IMR-90 (cell line): Measurements from ENCODE around the gene CPSF2. TPM values are rescaled to one million over a fixed set of nuclear protein-coding genes. Genes with fewer than 3 reads are reported as not detected.

ENCODE experiments used
- ATAC-seq: fragments of 200-7000 bp; cut with Tn5 transposase; 2 replicates; pipeline ENCODE4 v1.9.1; 2020; ENCODE audit warnings: low read depth, mild to moderate bottlenecking, moderate library complexity
- BruUV-seq: library from RNA; stranded (reverse); fragments of 400-500 nt; replicated peaks from 2 replicates; lab custom pipeline; 2021; lab: Mats Ljungman, UMichigan
- CTCF ChIA-PET: fragments of 300-600 bp; formaldehyde crosslinking; extraction: SDS; loops from one replicate; lab custom pipeline; 2021; ENCODE audit warnings: antibody characterized with exemption; lab: Yijun Ruan, JAX
- POLR2A ChIA-PET: fragments of 300-600 bp; sonication (Branson Sonifier 250); formaldehyde crosslinking; loops from one replicate; lab custom pipeline; 2022; ENCODE audit warnings: antibody characterized with exemption; ENCODE audit not compliant: unreplicated experiment; lab: Charles Lee
- DNase-seq: peaks from one replicate; pipeline ENCODE4 v3.0.0; 2013
- H2AFZ ChIP-seq: replicated peaks from 2 replicates; pipeline ENCODE3; 2013; ENCODE audit warnings: low read length, mild to moderate bottlenecking; ENCODE audit not compliant: poor library complexity
- H2AK5ac ChIP-seq: 2 replicates; pipeline ENCODE4 v1.6.1; 2013; ENCODE audit warnings: low read depth, low read length, inconsistent platforms
- H2AK9ac ChIP-seq: replicated peaks from 2 replicates; pipeline ENCODE3; 2013; ENCODE audit warnings: mild to moderate bottlenecking, low read depth, low read length, moderate library complexity; ENCODE audit not compliant: poor library complexity
- H2BK120ac ChIP-seq: 2 replicates; pipeline ENCODE4 v1.6.1; 2013; ENCODE audit warnings: low read depth, low read length, inconsistent platforms
- H2BK15ac ChIP-seq: 3 replicates; pipeline ENCODE4 v1.6.1; 2013; ENCODE audit warnings: low read depth, low read length, inconsistent platforms
- H2BK20ac ChIP-seq: 2 replicates; pipeline ENCODE4 v1.6.1; 2013; ENCODE audit warnings: low read depth, mild to moderate bottlenecking, inconsistent platforms, low read length, moderate library complexity
- H2BK5ac ChIP-seq: 2 replicates; pipeline ENCODE4 v1.6.1; 2013; ENCODE audit warnings: mild to moderate bottlenecking, low read depth, low read length, inconsistent platforms; ENCODE audit not compliant: poor library complexity, severe bottlenecking
- H3K14ac ChIP-seq: replicated peaks from 2 replicates; pipeline ENCODE4 v1.6.1; 2013; ENCODE audit warnings: low read depth, low read length, inconsistent platforms
- H3K18ac ChIP-seq: 2 replicates; pipeline ENCODE4 v1.6.1; 2013; ENCODE audit warnings: low read depth, low read length, control low read depth
- H3K23ac ChIP-seq: 2 replicates; pipeline ENCODE4 v1.6.1; 2013; ENCODE audit warnings: low read depth, low read length, inconsistent platforms
- H3K27ac ChIP-seq: 2 replicates; pipeline ENCODE4 v1.5.1; 2013; ENCODE audit warnings: mild to moderate bottlenecking, control low read depth, low read length; ENCODE audit not compliant: insufficient read depth
- H3K27me3 ChIP-seq: 2 replicates; pipeline ENCODE4 v1.6.1; 2013; ENCODE audit warnings: low read length; ENCODE audit not compliant: control insufficient read depth, insufficient read depth
- H3K36me3 ChIP-seq: 2 replicates; pipeline ENCODE4 v1.6.1; 2013; ENCODE audit warnings: low read length, mixed read lengths; ENCODE audit not compliant: control insufficient read depth, insufficient read depth
- H3K4ac ChIP-seq: 2 replicates; pipeline ENCODE4 v1.6.1; 2013; ENCODE audit warnings: low read depth, low read length, inconsistent platforms
- H3K4me1 ChIP-seq: 2 replicates; pipeline ENCODE4 v1.6.1; 2013; ENCODE audit warnings: low read length, mixed read lengths; ENCODE audit not compliant: control insufficient read depth, insufficient read depth
- H3K4me2 ChIP-seq: 2 replicates; pipeline ENCODE4 v1.6.1; 2013; ENCODE audit warnings: low read depth, mild to moderate bottlenecking, control low read depth, low read length, moderate library complexity
- H3K4me3 ChIP-seq: 2 replicates; pipeline ENCODE4 v1.5.1; 2013; ENCODE audit warnings: low read depth, mild to moderate bottlenecking, control low read depth, low read length, moderate library complexity; ENCODE audit not compliant: insufficient read depth
- H3K56ac ChIP-seq: 2 replicates; pipeline ENCODE4 v1.6.1; 2013; ENCODE audit warnings: low read length, inconsistent platforms; ENCODE audit not compliant: insufficient read depth; ENCODE audit errors: extremely low read depth
- H3K79me1 ChIP-seq, 2 experiments: 2 replicates each; pipeline ENCODE4 v1.6.1; 2013; ENCODE audit warnings: low read length in 2 of 2, inconsistent platforms in 1 of 2, low read depth in 1 of 2
- H3K9ac ChIP-seq: 2 replicates; pipeline ENCODE4 v1.6.1; 2013; ENCODE audit warnings: low read depth, low read length, control low read depth
- H3K9me1 ChIP-seq: 2 replicates; pipeline ENCODE4 v1.6.1; 2013; ENCODE audit warnings: low read length, inconsistent platforms; ENCODE audit not compliant: insufficient read depth
- H3K9me3 ChIP-seq: 2 replicates; pipeline ENCODE4 v1.6.1; 2013; ENCODE audit warnings: low read length; ENCODE audit not compliant: control insufficient read depth, insufficient read depth
- H4K20me1 ChIP-seq: 2 replicates; pipeline ENCODE4 v1.6.1; 2013; ENCODE audit warnings: low read length, inconsistent platforms; ENCODE audit not compliant: insufficient read depth
- H4K5ac ChIP-seq: 2 replicates; pipeline ENCODE4 v1.6.1; 2013; ENCODE audit warnings: mild to moderate bottlenecking, low read depth, low read length, control low read depth
- H4K8ac ChIP-seq, 2 experiments: 2 replicates each; pipeline ENCODE4 v1.6.1; 2013; ENCODE audit warnings: low read depth in 2 of 2, low read length in 2 of 2, control low read depth in 1 of 2, inconsistent platforms in 1 of 2
- H4K91ac ChIP-seq: 2 replicates; pipeline ENCODE4 v1.6.1; 2013; ENCODE audit warnings: low read depth, low read length, inconsistent platforms; ENCODE audit not compliant: insufficient read depth
- CEBPB ChIP-seq: IDR thresholded peaks from 2 replicates; pipeline ENCODE4 v1.6.1; 2012; ENCODE audit warnings: low read depth, low read length, improper control_type of control experiment
- FOS ChIP-seq: fragments of 150-350 bp; IDR thresholded peaks from 2 replicates; pipeline ENCODE4 v1.6.1; 2016; ENCODE audit warnings: low read depth, low read length
- MAFK ChIP-seq: IDR thresholded peaks from 2 replicates; pipeline ENCODE4 v1.6.1; 2012; ENCODE audit warnings: low read depth, low read length, improper control_type of control experiment
- MAZ ChIP-seq: IDR thresholded peaks from 2 replicates; pipeline ENCODE4 v1.6.1; 2012; ENCODE audit warnings: low read depth, mild to moderate bottlenecking, low read length, improper control_type of control experiment, moderate library complexity, borderline replicate concordance
- POLR2A ChIP-seq: IDR thresholded peaks from 2 replicates; pipeline ENCODE4 v1.6.1; 2012; ENCODE audit warnings: mild to moderate bottlenecking, low read depth, low read length
- RCOR1 ChIP-seq: IDR thresholded peaks from 2 replicates; pipeline ENCODE4 v1.6.1; 2012; ENCODE audit warnings: mild to moderate bottlenecking, low read length, improper control_type of control experiment; ENCODE audit not compliant: insufficient replicate concordance
- RFX5 ChIP-seq: IDR thresholded peaks from 2 replicates; pipeline ENCODE4 v1.8.0; 2012; ENCODE audit warnings: low read depth, mild to moderate bottlenecking, low read length, moderate library complexity
- SMC3 ChIP-seq: fragments of 150-350 bp; IDR thresholded peaks from 2 replicates; pipeline ENCODE4 v1.6.1; 2016; ENCODE audit warnings: low read depth, mild to moderate bottlenecking, antibody characterized with exemption, low read length, moderate library complexity
- WGBS, 2 experiments: methylation state at CpG; one replicate each; pipeline versions ENCODE4 v1.1.5 to v1.1.7; 2013; ENCODE audit warnings: missing lambda C conversion rate in 2 of 2; ENCODE audit not compliant: insufficient read length in 1 of 2; ENCODE audit errors: extremely low coverage in 2 of 2; 5-methylcytosine and 5-hydroxymethylcytosine counted together
- dilution Hi-C: fragments of 300-500 bp; cut with HindIII; formaldehyde crosslinking; loops from one replicate; pipeline ENCODE4 v1.14.3; 2018; ENCODE audit warnings: low sequenced_read_pairs; ENCODE audit not compliant: unreplicated experiment
- in situ Hi-C: fragments of 300-500 bp; cut with MboI; formaldehyde crosslinking; loops from 3 replicates; pipeline ENCODE4 v1.14.3; 2019; ENCODE audit warnings: low sequenced_read_pairs, inconsistent platforms, mixed read lengths
- intact Hi-C: fragments of 100-400 bp; cut with micrococcal nuclease; formaldehyde crosslinking; loops from 2 replicates; pipeline ENCODE4 v1.10.0; 2022
- polyA plus RNA-seq, 3 experiments: library from polyadenylated mRNA; depleted of rRNA; stranded (reverse); fragments of >200 nt; gene quantifications; 2 replicates each; pipeline ENCODE4 v1.2.3, GENCODE V29; 2012; ENCODE audit warnings: low replicate concordance in 1 of 3
- total RNA-seq: library from RNA; depleted of rRNA; stranded (reverse); fragments of >200 nt; gene quantifications from 2 replicates; pipeline ENCODE4 v1.2.3, GENCODE V29; 2012
- TF ChIP-seq, protein P1 (sequence below): fragments of 150-350 bp; IDR thresholded peaks from 2 replicates; pipeline ENCODE4 v1.6.1; 2016; ENCODE audit warnings: low read depth, mild to moderate bottlenecking, low read length, moderate library complexity, borderline replicate concordance
- TF ChIP-seq, protein P2 (sequence below): fragments of 150-350 bp; IDR thresholded peaks from 2 replicates; pipeline ENCODE4 v1.6.1; 2017; ENCODE audit warnings: mild to moderate bottlenecking, antibody characterized with exemption, low read length, low read depth

The CPSF2 gene
- total and polyA plus RNA-seq, 2 of the 4 experiments (the other 2 are of a cell fraction) = 18.5 to 30.6 TPM

DNA sequence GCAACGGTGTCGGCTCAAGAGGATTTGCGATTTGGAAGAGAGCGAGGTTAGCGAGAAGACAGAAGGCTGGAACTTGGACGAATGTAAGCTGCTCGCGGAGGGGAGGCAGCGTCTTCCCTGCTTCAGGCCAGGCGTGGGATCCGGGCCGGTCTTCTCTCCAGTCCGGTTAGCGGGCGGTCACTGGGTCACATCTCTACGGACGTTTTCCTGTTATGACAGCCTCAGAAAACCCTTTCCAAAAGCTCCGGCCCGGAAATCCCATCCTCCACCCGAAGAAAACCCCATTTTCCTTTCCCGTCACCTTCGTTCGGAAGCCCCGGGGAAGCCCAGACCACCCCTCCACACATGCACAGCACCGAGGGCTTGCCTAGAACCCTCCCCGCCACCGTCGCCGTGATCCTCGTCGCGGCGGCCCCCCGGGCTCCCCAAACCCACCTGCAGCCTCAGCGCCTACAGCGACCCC lies 531 bp upstream of the CPSF2 start:
- Histone ChIP-seq H2BK15ac (no peak overlapping the region), H3K27ac (peak overlapping the region; percentile 98), H4K5ac (peak overlapping the region; percentile 13), H4K20me1 (no peaks in the 10 kb centered on the region; the same call in 1 of the 2 replicates), H3K14ac (peak overlapping the region; percentile 2), H2BK5ac (peak overlapping the region; percentile 51), H3K27me3 (no peaks in the 10 kb centered on the region), H3K9me1 (no peaks in the 10 kb centered on the region; the same call in 1 of the 2 replicates), H2BK20ac (no peak overlapping the region), H3K9me3 (no peaks in the 10 kb centered on the region), H3K4ac (peak overlapping the region; percentile 99), H4K8ac (peak overlapping the region in 1 of 2 experiments; percentile 98; a peak in 2 of 4 replicates), H2AK5ac (peak overlapping the region; percentile 2; the same call in 1 of the 2 replicates), H2AK9ac (peak overlapping the region; percentile 97), H3K9ac (peak overlapping the region; percentile 97), H3K18ac (peak overlapping the region; percentile 24), H3K4me2 (peak overlapping the region; percentile 65), H3K79me1 (peaks cover 24 to 67% of the 10 kb centered on the region in 2 experiments), H3K4me1 (peaks cover 2% of the 10 kb centered on the region; the same call in 1 of the 2 replicates), H2BK120ac (peak overlapping the region; percentile 96), H3K23ac (peak overlapping the region; percentile 4; the same call in 1 of the 2 replicates), H3K56ac (peak overlapping the region; percentile 93), H4K91ac (peak overlapping the region; percentile 46), H2AFZ (peak overlapping the region; percentile 100), H3K36me3 (peaks cover 3% of the 10 kb centered on the region; the same call in 1 of the 2 replicates), H3K4me3 (peak overlapping the region; percentile 95)
- no peak for TF ChIP-seq SMC3
- TF ChIP-seq MAFK = no peak
- TF ChIP-seq, protein P1, sequence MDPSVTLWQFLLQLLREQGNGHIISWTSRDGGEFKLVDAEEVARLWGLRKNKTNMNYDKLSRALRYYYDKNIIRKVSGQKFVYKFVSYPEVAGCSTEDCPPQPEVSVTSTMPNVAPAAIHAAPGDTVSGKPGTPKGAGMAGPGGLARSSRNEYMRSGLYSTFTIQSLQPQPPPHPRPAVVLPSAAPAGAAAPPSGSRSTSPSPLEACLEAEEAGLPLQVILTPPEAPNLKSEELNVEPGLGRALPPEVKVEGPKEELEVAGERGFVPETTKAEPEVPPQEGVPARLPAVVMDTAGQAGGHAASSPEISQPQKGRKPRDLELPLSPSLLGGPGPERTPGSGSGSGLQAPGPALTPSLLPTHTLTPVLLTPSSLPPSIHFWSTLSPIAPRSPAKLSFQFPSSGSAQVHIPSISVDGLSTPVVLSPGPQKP = no peak
- no peak for TF ChIP-seq CEBPB
- no peak for TF ChIP-seq POLR2A
- TF ChIP-seq RCOR1 = no peak
- no peak; the same call in 1 of the 2 replicates for TF ChIP-seq MAZ
- no peak for TF ChIP-seq FOS
- TF ChIP-seq RFX5 = no peak
- TF ChIP-seq, protein P2, sequence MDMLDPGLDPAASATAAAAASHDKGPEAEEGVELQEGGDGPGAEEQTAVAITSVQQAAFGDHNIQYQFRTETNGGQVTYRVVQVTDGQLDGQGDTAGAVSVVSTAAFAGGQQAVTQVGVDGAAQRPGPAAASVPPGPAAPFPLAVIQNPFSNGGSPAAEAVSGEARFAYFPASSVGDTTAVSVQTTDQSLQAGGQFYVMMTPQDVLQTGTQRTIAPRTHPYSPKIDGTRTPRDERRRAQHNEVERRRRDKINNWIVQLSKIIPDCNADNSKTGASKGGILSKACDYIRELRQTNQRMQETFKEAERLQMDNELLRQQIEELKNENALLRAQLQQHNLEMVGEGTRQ = no peak
- DNase-seq = peak; percentile 43
- in situ Hi-C loops (loop anchor here (5.0 to 10.0 kb wide), 3 partner anchors 336 to 674 kb away; partner anchors contain the start of gene GOLGA5), dilution Hi-C loops (no loop called here), intact Hi-C loops (loop anchor here (5.0 kb wide), 1 partner anchor 469 kb away; no protein-coding TSS in a partner anchor)
- CTCF ChIA-PET = interaction anchor here (1.4 kb wide), 1 partner anchor 15 kb away, joined by 14 read pairs; the partner anchor contains the start of gene ATXN3
- POLR2A ChIA-PET = interaction anchor here (0.6 to 1.7 kb wide), 3 partner anchors 15 to 337 kb away, joined by 3 to 8 read pairs (median 6); partner anchors contain the start of gene ATXN3
- ATAC-seq = peak; percentile 41
- 0% methylated on average over 12 of the region's 36 CpGs; no CpG with 5 or more reads in 1 of the 2 experiments for WGBS, 2 experiments
- no TSS peak for BruUV-seq
